ENCODE data around the gene COMMD1.
"Not testable (repeated sequence)": the region's sequence is repeated elsewhere in the genome, so short reads cannot be mapped to it uniquely, and the experiment has no call there.

COMMD1 gene

DNA sequence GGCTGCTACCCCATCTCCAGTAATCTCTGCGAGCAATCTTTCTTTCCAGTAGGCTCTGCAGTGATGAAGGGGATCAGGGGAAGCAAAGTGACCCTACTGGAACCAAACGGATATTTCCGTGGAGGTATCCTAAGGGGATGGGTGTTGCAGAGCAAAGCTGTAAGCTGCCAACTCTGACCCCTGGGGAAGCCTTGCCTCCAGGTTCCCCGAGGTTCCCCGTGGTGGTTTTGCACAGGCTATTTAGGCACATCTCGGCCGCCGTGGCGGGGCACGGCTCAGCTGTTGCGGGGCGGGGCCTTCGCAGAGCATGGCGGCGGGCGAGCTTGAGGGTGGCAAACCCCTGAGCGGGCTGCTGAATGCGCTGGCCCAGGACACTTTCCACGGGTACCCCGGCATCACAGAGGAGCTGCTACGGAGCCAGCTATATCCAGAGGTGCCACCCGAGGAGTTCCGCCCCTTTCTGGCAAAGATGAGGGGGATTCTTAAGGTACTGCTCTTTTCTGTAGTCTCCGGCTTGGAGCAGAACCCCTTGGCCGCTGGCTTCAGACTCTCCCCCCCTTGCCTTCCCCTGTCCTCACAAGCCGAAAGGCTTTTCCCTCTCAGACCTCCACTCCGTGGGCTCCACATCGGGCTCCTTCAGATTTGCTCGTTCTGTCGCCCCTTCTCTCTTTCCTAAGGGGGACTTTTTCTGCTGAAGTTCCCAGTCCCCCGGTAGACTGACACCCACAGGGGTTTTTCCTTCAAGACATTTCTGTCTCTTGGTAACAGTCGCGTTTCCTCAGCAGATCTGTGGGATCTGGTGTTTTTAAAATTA, at the start of gene COMMD1:
TSS of gene COMMD1 (plus strand) at position 303 of the 814 bp plus-strand sequence. CDS start at position 308, 5 bp downstream.
- peak within 1 kb of the TSS; percentile 95 for H3K4me3 ChIP-seq (ENCODE audit: control insufficient read depth, low read depth, low read length)
- peak; percentile 62 for DNase-seq (ENCODE audit: low read depth)
- TF ChIP-seq CTCF (conservative IDR thresholded peaks at IDR 0.05; ENCODE audit: control insufficient read depth, insufficient read depth, low read depth, low read length): no peak

DNA sequence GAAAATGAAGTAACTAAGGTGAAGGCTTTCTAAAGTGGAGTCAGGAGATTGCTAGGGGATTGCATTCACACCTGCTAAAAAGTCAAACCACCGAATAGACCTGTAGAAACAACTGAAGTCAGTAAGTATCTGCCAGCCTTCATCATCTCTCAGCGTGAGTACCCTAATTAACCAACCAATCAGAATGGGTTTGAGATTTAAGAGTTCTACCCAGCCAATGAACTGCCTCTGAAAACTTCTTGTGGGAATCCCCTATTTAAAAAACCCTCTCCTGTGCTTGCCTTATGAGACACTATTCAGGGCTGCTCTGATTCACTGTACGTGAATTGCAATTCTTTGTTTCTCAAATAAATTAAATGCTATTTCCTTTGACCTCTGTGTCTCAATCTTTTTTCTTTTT, 48.2 kb upstream of the COMMD1 start:
- no peak overlapping the region for H3K4me3 ChIP-seq (ENCODE audit: control insufficient read depth, low read depth, low read length)
- no peak for TF ChIP-seq CTCF (conservative IDR thresholded peaks at IDR 0.05; ENCODE audit: control insufficient read depth, insufficient read depth, low read depth, low read length)
- no peak for DNase-seq (ENCODE audit: low read depth)

DNA sequence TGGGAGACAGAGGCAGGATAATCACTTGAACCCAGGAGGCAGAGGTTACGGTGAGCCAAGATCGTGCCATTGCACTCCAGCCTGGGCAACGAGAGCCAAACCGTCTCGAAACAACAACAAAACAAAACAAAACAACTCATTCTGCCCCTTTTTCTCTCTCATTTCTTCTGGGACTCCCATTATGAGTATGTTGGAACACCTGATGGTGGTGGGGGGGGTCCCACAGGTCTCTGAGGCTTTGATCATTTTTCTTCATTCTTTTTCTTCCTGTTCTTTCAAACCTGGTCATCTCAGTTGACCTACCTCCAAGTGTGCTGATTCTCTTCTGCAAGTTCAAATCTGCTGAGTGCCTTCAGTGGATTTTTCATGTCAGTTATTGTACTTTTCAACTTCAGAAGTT, 43.4 kb upstream of the COMMD1 start:
- DNase-seq (ENCODE audit: low read depth): no peak
- H3K4me3 ChIP-seq (ENCODE audit: control insufficient read depth, low read depth, low read length): no peak overlapping the region
- TF ChIP-seq CTCF (conservative IDR thresholded peaks at IDR 0.05; ENCODE audit: control insufficient read depth, insufficient read depth, low read depth, low read length): no peak

GRCh38 chr2:61866482-61867089, 38.9 kb upstream of the COMMD1 start:
- DNase-seq (ENCODE audit: low read depth); H3K4me3 ChIP-seq (ENCODE audit: control insufficient read depth, low read depth, low read length): not testable (repeated sequence)

GRCh38 chr2:61876400-61876799, 29.1 kb upstream of the COMMD1 start:
- no peak overlapping the region for H3K4me3 ChIP-seq (ENCODE audit: control insufficient read depth, low read depth, low read length)
- no peak for TF ChIP-seq CTCF (conservative IDR thresholded peaks at IDR 0.05; ENCODE audit: control insufficient read depth, insufficient read depth, low read depth, low read length)
- no peak for DNase-seq (ENCODE audit: low read depth)

DNA sequence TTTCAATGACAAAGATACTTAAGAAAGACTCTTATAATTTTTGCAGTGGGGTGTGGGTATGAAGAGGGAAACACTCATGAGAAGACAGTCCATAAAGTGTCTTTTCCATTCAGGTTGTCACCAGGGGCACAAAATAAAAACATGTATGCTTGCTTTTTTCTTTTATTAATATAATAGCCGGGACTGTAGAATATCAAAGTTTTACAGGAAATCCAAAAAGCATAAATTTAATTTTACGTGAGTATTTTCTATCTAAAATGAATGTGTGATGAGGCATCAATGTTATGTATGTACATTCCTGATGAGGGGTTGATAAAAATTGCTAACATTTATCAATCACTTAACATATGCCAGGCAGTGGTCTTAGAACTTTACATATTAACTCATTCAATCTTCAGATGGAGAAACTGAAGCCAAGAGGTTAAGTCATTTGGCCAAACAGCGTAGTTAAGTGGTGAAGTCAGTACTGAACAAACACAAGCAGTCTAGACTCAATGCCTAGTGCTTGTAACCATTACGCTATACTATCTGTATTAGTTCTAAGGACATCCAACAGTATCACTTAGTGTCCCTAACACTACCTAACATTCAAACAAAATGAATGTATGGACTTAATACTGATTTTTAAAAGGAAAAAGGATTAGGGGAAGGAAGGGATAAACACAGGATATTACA, 27.8 kb upstream of the COMMD1 start:
- H3K4me3 ChIP-seq (ENCODE audit: control insufficient read depth, low read depth, low read length): no peak overlapping the region
- no peak for DNase-seq (ENCODE audit: low read depth)
- TF ChIP-seq CTCF (conservative IDR thresholded peaks at IDR 0.05; ENCODE audit: control insufficient read depth, insufficient read depth, low read depth, low read length): no peak

GRCh38 chr2:61878761-61879160, 26.7 kb upstream of the COMMD1 start:
- no peak for TF ChIP-seq CTCF (conservative IDR thresholded peaks at IDR 0.05; ENCODE audit: control insufficient read depth, insufficient read depth, low read depth, low read length)
- no peak for DNase-seq (ENCODE audit: low read depth)

DNA sequence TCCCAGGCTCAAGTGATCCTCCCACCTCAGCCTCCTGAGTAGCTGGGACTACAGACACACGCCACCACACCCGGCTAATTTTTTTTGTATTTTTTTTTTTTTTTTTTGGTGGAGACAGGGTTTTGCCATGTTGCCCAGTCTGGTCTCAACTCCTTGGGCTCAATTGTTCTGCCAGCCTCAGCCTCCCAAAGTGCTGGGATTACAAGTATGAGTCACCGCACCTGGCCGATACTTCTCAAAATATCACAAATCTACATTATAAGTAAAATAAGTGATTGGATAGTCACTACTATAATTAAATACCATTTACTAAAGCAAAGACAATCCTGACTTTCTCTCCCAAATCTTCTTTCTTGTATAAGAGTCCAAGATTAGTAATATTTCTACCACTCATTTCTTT, 26.1 kb upstream of the COMMD1 start:
- H3K4me3 ChIP-seq (ENCODE audit: control insufficient read depth, low read depth, low read length); DNase-seq (ENCODE audit: low read depth): not testable (repeated sequence)

More at GRCh38 chr2:61878761-61879160, 26.7 kb upstream of the COMMD1 start:
- no peak overlapping the region for H3K4me3 ChIP-seq (ENCODE audit: control insufficient read depth, low read depth, low read length)
